Activated CD4-positive, alpha-beta T cell treated with anti-CD3 and anti-CD28 coated beads, Interleukin-2, amount 50 U/mL, for 16 hours (primary cell): ENCODE data around the gene PIGZ.

Experiments used
- DNase-seq: peaks from one replicate; pipeline ENCODE4 v3.0.0-alpha.2; 2020

Gene PIGZ

GRCh38 chr3:197001972-197002700 is 33.5 kb upstream of the PIGZ start:
- DNase-seq: no peak

DNA sequence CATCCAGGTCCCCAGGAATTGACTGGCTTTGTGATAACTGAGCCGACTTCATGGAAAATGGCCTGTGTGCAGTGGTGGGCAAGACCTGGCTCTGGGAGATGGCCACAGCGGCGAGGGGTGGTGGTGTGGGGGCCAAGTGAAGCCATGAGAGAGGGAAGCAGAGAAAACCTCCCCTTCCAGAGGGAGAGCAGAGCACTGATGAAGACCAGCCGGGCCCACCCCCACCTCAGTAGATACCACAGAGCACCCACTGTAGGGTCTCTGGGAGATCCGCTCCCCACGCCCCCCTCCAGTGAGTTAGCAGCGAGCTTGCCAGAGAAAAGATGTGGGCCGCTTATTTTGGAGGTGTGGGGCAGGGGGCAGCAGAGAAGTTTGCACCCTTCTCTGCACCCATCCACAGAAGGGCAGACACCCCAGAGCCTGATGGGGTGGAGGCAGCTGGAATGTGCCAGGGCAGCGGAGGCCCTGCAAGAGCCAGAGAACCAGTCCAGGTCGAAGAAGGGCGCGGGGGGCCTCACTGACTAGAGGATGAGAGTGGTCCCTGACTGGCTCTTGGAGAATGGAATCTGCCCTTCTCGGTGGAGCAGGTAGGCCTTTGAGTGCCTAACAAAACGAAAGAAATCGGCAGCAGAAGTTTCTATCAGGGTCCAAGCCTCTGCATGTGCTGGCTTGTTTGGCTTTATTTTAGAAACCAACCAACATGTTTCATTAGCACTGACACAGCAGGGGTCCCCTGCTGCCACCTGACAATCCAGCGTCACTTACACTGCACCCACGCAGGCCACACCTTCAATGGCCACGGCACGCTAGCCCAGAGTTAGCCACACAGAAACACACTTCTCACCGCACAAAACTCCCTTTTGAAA is 32.7 kb upstream of the PIGZ start:
- no peak for DNase-seq

DNA sequence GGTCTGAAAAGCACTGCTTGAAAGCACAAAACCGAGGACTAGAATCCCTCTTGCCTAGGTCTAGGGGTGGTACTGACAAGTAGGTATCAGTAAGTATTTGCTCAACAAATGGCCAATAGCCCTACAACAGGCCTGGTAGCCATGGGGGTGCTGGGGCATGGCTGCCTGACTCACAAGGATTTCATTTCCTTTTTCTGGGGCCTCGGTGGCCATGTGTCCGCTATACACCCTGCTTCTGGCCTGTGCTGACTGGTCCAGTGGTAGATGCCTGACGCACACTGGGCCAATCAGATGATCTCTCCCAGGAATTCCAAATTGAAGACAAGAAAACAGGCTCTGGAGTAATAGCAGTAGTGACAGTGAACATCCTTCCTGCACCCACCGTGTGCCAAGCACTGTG is 31.6 kb upstream of the PIGZ start:
- DNase-seq: no peak

DNA sequence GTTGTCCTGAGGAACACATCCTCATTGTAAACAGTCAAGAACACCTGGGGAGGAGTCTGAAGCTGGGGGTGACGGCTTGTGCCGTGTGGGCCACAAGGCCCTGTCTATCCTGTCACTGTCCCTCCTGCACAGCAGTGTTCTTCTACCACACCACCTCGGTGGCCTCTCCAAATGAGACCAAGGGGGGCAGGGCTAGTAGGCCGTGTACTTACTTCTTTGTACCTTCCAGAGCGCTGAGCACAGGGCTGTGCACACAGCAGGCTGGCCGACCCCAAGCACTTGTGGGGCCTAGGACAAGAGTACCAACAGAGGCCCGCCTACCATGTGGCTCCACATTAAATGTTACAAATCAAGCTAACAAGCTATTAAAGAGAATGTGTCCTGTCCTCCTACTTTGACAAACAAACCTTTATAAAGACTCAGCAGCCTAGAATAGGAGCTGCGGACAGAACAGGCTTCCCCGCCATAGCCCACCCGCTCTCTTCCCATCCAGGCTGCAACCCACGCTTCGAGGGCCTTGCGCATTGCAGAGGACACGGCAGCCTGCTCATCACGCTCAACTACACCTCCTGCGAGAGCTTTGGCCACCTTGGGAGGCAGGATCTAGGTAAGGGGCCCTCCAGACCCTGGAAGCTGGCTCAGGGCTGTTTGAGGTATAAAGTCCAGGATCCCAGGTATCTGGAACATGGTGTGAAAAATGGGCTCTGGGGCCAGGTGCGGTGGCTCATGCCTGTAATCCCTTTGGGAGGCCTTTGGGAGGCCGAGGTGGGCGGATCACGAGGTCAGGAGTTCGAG is 30.5 kb upstream of the PIGZ start:
- no peak for DNase-seq

GRCh38 chr3:196997311-196997710 is 28.7 kb upstream of the PIGZ start:
- DNase-seq: no peak

GRCh38 chr3:196996454-196997265 is 28.0 kb upstream of the PIGZ start:
- no peak for DNase-seq

DNA sequence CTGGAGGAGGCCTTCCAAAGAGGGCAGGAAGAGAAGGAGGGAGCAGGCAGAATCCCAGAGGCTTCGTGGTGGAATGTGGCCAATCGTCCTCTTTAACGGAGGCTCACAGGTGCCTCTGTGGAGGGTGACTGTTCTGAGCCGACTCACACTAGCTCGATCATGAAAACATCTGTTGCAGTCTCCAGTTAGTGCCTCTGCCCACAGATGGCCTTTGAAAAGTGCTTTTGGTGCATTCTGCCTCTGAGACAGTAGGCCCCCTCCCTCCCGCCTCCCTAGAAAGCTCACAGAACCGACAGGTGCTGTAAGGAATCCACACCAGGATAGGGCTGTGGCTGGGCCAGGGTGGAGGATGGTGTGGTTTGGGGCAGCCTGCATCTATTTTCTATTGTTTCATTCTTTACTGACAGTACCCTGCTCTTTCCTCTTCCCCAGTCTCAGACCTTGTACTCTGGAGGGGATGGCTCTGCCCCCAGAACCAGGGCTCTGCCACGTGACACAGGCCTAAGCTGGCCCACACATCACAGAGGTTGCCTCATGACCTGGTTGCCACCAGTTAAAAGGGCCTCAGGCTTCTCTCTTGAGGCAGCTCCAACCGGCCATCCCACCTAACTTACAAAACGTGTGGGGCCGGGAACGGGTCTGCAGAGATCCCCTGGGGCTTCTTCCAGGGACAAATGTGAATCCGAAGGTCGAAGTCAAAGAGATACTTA is 27.2 kb upstream of the PIGZ start:
- no peak for DNase-seq

- no peak for DNase-seq
Observed at GRCh38 chr3:196995027-196995426, 26.4 kb upstream of the PIGZ start.

DNA sequence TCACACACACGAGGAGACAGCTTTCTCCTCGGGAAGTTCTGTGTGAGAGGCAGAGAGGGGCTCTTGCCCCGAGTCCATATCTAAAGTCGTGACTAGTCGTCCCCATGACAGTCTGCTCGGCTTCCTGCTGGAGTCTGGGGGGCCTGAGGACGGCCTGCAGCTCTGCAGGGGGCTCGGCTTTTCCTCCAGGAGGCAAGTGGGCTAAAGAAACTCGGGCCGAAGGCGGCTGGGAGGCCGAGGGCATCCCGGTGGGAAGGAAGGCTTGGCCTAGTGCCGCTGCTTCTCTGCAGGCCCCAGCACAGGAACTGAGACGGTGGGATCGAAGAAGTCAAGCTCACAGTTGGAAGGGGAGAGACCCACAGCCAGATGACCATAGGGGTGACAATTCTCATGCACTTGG is 25.4 kb upstream of the PIGZ start:
- no peak for DNase-seq

DNA sequence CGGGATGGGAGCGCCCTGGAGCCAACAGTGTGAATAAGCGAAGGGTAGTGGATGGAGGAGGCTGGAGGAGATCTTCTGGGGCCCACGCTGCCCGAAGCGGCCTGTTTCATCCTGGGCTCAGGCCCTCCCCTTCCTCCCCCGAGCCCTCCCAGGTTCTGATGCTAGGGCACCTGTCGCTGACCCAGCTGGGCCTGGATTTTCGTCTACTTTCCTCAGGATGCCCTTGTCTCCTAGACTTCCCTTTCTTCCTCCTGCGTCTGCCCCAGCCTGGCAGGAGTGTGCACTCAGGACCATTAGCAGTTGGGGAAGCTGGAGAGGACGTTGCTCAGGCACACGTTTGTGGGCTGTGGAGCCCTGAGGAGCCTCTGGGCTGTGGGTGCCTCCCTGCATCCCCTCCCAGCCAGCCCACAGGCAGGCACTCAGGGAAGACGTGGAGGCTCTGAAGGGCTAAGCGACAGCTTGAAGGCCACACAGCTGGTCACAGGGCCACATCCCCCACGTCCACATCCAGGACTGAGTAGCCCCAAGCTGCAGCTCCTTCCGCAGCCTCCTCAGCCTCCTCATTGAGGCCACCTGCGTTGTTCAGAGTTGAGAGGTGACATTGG is 23.9 kb upstream of the PIGZ start:
- no peak for DNase-seq

GRCh38 chr3:196991581-196992460 is 23.2 kb upstream of the PIGZ start:
- no peak for DNase-seq

DNA sequence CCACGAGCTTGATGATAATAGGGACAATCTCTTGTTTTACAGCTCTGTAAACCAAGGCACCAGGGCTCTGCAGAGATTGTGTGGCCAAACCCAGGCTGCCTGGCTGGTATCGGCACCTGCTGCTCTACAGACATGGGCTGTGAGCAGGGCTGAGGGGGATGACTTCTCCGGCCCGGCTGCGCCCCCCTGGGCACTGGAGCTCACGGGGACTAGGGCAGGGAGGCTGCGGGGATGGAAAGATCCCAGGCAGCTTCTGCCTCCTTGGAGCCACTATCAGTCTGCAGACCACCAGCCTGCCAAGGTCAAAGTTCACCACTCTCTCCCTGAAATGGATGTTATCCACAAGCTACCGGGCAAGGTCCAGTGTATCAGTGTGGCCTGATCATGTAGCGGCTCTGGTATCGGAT is 22.0 kb upstream of the PIGZ start:
- DNase-seq: no peak

- no peak for DNase-seq
Observed at GRCh38 chr3:196989721-196990262, 21.2 kb upstream of the PIGZ start.

GRCh38 chr3:196988241-196989029 is 19.8 kb upstream of the PIGZ start:
- no peak for DNase-seq

DNA sequence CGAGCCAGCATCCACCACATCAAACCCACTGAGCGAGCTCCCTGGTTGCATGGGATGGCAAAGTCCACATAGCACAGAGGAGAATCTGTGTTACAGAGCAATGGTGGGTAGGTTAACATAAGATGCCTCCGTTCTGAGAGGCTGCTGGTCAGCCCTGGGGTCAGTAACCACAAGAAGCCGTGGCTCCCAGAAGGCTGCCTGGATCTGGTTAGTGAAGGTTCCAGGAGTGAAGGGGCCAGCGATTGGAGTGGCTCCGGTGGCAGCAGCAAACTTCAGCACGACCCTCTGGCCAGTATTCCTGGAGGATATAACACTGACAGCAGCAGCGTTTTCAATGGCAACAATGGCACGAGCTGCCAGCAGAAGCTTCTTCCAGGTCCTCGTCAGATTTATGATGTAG is 18.4 kb upstream of the PIGZ start:
- DNase-seq: no peak

DNA sequence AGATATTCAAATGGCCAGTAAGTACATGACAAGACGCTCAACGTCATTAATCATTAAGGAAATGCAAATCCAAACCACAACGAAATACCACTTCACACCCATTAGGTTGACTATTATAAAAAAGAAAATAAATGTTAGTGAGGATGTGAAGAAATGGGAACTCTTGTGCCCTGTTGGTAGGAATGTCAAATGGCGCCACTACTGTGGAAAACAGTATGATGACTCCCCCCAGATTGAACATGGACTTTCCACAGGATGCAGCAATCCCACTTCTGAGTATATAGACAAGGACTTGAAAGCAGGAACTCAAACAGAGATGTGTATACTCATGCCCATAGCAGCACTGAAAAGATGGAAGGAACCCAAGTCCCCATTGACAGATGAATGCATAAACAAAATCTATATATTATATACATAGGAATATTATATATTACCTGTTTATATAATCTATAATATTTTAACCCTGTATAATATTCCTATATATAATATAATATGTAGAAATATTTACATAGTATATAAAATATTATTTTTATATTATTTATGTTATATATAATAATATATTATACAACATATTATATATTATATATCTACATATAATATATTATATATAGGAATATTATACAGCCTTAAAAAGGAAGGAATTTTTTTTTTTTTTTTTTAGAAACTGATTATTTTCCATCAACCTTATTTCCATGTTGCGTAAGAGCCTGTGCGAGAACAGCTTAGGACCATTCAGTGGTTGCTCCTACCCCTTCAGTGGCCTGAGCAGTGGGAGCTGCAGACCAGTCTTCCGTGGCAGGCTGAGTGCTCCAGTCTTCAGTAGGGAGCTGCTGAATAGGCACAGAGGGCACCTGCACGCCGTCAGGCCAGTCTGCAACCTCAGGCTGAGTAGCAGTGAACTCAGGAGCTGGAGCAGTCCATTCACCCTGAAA is 17.6 kb upstream of the PIGZ start:
- no peak for DNase-seq

DNA sequence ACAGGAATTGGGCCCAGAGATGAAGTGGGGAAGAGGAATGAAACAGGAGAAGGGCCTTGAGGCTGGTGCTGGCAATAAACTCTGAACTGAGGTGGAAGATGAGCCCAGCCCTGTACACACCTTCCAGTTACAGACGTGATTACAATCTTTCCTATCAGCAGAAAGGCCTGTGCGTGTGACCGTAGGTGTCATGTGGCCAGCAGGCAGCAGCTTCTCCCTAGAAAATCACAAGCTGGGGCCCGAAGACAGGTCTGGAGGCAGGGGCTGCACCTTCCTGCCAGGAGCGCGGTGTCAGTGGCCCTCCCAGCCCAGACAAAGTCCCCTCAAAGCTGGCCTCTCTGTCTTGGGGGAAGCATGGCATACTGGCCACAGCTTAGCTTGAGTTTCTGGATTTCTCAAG is 16.7 kb upstream of the PIGZ start:
- DNase-seq: no peak

- no peak for DNase-seq
Observed at GRCh38 chr3:196983186-196983585, 14.6 kb upstream of the PIGZ start.
